ENCODE results near the gene METTL17. TPM values are rescaled to one million over a fixed set of nuclear protein-coding genes. Genes with fewer than 3 reads are reported as not detected.

The METTL17 gene
- total and polyA plus RNA-seq, 2 of the 8 experiments (the other 6 are each of a cell fraction or from before 2014, with no cell fraction given): 73.8 to 138 TPM

GRCh38 chr14:20997564-20997963 lies 7.8 kb downstream of the METTL17 start (continued):
- TF ChIP-seq CHD7 (IDR thresholded peaks at IDR 0.05; ENCODE audit: insufficient replicate concordance, low read length) (no peak), BACH1 (IDR thresholded peaks at IDR 0.05; ENCODE audit: low read length) (no peak), CTBP2 (IDR thresholded peaks at IDR 0.05; ENCODE audit: borderline replicate concordance, insufficient read depth, insufficient read length, low read length) (no peak), MAFK (IDR thresholded peaks at IDR 0.05; ENCODE audit: low read depth, low read length) (no peak), RNF2 (IDR thresholded peaks at IDR 0.05; ENCODE audit: borderline replicate concordance, low read depth, low read length, missing control alignments, poor library complexity, severe bottlenecking) (no peak), ASH2L (IDR thresholded peaks at IDR 0.05; ENCODE audit: low read length) (no peak), EGR1 (IDR thresholded peaks at IDR 0.05; ENCODE audit: borderline replicate concordance, low read depth, low read length) (no peak), SRF (IDR thresholded peaks at IDR 0.05; ENCODE audit: low read depth, low read length) (no peak), SIN3A (conservative IDR thresholded peaks at IDR 0.05 in 1 of 2, IDR thresholded peaks at IDR 0.05 in 1 of 2; ENCODE audit: low read depth in 1 of 2, low read length in 2 of 2) (no peak), RXRA (IDR thresholded peaks at IDR 0.05; ENCODE audit: insufficient read depth, low read depth, low read length) (no peak), RFX5 (IDR thresholded peaks at IDR 0.05; ENCODE audit: borderline replicate concordance, low read depth, low read length) (no peak), TAF1 (IDR thresholded peaks at IDR 0.05; ENCODE audit: low read depth, low read length) (no peak)
